WTC11 (cell line): ENCODE data around the gene MDGA2.

Experiments used
- NFYB ChIP-seq: sonication (generic); formaldehyde crosslinking; conservative IDR thresholded peaks from 2 replicates; pipeline ENCODE4 v1.8.0; 2022; ENCODE audit warnings: low read depth, missing genetic modification reagents
- SMAD4 ChIP-seq: sonication (generic); formaldehyde crosslinking; IDR thresholded peaks from 2 replicates; pipeline ENCODE4 v1.8.0; 2022; ENCODE audit warnings: mild to moderate bottlenecking, missing genetic modification reagents
- TCF7 ChIP-seq: sonication (generic); formaldehyde crosslinking; IDR thresholded peaks from 2 replicates; pipeline ENCODE4 v1.8.0; 2022; ENCODE audit warnings: mild to moderate bottlenecking, low read depth, missing genetic modification reagents, moderate library complexity
- ZNF263 ChIP-seq: sonication (generic); formaldehyde crosslinking; IDR thresholded peaks from 2 replicates; pipeline ENCODE4 v1.8.1; 2022; ENCODE audit warnings: low read depth, mild to moderate bottlenecking, moderate library complexity, missing genetic modification reagents
- TF ChIP-seq, protein P1 (sequence below): fragments of 200-600 bp; IDR thresholded peaks from 2 replicates; pipeline ENCODE4 v1.8.0; 2022; ENCODE audit warnings: antibody characterized with exemption
- TF ChIP-seq, protein P2 (sequence below): sonication (generic); formaldehyde crosslinking; conservative IDR thresholded peaks from 2 replicates; pipeline ENCODE4 v1.8.1; 2022; ENCODE audit warnings: mild to moderate bottlenecking, missing genetic modification reagents
- TF ChIP-seq, protein P3 (sequence below): sonication (generic); formaldehyde crosslinking; IDR thresholded peaks from 2 replicates; pipeline ENCODE4 v1.8.1; 2023; ENCODE audit warnings: mild to moderate bottlenecking, missing genetic modification reagents
- TF ChIP-seq, protein P4 (sequence below): sonication (generic); formaldehyde crosslinking; IDR thresholded peaks from 2 replicates; pipeline ENCODE4 v1.8.1; 2023; ENCODE audit warnings: mild to moderate bottlenecking, missing genetic modification reagents, moderate library complexity
- TF ChIP-seq, protein P5 (sequence below): sonication (generic); formaldehyde crosslinking; IDR thresholded peaks from 2 replicates; pipeline ENCODE4 v1.8.1; 2022; ENCODE audit warnings: mild to moderate bottlenecking, missing genetic modification reagents, moderate library complexity, borderline replicate concordance
- TF ChIP-seq, protein P6 (sequence below): sonication (generic); formaldehyde crosslinking; conservative IDR thresholded peaks from 2 replicates; pipeline ENCODE4 v1.8.1; 2023; ENCODE audit warnings: mild to moderate bottlenecking, low read depth, missing genetic modification reagents, moderate library complexity
- TF ChIP-seq, protein P7 (sequence below): sonication (generic); formaldehyde crosslinking; IDR thresholded peaks from 2 replicates; pipeline ENCODE4 v1.8.1; 2023; ENCODE audit warnings: mild to moderate bottlenecking, missing genetic modification reagents
- TF ChIP-seq, protein P8 (sequence below): sonication (generic); formaldehyde crosslinking; IDR thresholded peaks from 2 replicates; pipeline ENCODE4 v1.8.0; 2023; ENCODE audit warnings: missing genetic modification reagents, mild to moderate bottlenecking, borderline replicate concordance

DNA sequence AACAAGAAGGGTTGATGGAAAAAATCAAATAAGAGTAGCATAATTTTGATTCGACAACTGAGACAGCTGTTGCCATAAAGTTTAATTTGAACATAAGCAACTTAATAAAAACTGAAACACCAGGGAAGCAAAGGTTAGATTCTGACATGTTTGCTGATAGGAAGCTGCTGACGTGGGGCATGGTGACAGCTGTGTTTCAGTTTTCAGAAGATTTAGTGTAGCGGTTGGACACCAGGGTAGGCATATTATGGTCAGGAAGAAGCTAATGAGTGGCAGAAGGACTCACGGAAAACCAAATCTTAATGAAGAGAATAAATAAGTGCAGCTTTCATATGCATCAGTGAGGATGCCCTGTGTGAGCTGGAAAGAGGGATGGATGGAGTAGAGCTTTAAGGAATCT is 687.1 kb downstream of the MDGA2 start:
- TF ChIP-seq TCF7 (CRISPR knock-in tag) (no peak), ZNF263 (CRISPR knock-in tag) (no peak), SMAD4 (no peak), NFYB (CRISPR knock-in tag) (no peak)
- TF ChIP-seq, protein P1, sequence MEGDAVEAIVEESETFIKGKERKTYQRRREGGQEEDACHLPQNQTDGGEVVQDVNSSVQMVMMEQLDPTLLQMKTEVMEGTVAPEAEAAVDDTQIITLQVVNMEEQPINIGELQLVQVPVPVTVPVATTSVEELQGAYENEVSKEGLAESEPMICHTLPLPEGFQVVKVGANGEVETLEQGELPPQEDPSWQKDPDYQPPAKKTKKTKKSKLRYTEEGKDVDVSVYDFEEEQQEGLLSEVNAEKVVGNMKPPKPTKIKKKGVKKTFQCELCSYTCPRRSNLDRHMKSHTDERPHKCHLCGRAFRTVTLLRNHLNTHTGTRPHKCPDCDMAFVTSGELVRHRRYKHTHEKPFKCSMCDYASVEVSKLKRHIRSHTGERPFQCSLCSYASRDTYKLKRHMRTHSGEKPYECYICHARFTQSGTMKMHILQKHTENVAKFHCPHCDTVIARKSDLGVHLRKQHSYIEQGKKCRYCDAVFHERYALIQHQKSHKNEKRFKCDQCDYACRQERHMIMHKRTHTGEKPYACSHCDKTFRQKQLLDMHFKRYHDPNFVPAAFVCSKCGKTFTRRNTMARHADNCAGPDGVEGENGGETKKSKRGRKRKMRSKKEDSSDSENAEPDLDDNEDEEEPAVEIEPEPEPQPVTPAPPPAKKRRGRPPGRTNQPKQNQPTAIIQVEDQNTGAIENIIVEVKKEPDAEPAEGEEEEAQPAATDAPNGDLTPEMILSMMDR = no peak
- TF ChIP-seq, protein P2, sequence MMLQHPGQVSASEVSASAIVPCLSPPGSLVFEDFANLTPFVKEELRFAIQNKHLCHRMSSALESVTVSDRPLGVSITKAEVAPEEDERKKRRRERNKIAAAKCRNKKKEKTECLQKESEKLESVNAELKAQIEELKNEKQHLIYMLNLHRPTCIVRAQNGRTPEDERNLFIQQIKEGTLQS = no peak
- TF ChIP-seq, protein P3, sequence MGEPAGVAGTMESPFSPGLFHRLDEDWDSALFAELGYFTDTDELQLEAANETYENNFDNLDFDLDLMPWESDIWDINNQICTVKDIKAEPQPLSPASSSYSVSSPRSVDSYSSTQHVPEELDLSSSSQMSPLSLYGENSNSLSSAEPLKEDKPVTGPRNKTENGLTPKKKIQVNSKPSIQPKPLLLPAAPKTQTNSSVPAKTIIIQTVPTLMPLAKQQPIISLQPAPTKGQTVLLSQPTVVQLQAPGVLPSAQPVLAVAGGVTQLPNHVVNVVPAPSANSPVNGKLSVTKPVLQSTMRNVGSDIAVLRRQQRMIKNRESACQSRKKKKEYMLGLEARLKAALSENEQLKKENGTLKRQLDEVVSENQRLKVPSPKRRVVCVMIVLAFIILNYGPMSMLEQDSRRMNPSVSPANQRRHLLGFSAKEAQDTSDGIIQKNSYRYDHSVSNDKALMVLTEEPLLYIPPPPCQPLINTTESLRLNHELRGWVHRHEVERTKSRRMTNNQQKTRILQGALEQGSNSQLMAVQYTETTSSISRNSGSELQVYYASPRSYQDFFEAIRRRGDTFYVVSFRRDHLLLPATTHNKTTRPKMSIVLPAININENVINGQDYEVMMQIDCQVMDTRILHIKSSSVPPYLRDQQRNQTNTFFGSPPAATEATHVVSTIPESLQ (CRISPR knock-in tag) = no peak
- TF ChIP-seq, protein P4, sequence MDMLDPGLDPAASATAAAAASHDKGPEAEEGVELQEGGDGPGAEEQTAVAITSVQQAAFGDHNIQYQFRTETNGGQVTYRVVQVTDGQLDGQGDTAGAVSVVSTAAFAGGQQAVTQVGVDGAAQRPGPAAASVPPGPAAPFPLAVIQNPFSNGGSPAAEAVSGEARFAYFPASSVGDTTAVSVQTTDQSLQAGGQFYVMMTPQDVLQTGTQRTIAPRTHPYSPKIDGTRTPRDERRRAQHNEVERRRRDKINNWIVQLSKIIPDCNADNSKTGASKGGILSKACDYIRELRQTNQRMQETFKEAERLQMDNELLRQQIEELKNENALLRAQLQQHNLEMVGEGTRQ (CRISPR knock-in tag) = no peak
- TF ChIP-seq, protein P5, sequence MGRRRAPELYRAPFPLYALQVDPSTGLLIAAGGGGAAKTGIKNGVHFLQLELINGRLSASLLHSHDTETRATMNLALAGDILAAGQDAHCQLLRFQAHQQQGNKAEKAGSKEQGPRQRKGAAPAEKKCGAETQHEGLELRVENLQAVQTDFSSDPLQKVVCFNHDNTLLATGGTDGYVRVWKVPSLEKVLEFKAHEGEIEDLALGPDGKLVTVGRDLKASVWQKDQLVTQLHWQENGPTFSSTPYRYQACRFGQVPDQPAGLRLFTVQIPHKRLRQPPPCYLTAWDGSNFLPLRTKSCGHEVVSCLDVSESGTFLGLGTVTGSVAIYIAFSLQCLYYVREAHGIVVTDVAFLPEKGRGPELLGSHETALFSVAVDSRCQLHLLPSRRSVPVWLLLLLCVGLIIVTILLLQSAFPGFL (CRISPR knock-in tag) = no peak
- TF ChIP-seq, protein P6, sequence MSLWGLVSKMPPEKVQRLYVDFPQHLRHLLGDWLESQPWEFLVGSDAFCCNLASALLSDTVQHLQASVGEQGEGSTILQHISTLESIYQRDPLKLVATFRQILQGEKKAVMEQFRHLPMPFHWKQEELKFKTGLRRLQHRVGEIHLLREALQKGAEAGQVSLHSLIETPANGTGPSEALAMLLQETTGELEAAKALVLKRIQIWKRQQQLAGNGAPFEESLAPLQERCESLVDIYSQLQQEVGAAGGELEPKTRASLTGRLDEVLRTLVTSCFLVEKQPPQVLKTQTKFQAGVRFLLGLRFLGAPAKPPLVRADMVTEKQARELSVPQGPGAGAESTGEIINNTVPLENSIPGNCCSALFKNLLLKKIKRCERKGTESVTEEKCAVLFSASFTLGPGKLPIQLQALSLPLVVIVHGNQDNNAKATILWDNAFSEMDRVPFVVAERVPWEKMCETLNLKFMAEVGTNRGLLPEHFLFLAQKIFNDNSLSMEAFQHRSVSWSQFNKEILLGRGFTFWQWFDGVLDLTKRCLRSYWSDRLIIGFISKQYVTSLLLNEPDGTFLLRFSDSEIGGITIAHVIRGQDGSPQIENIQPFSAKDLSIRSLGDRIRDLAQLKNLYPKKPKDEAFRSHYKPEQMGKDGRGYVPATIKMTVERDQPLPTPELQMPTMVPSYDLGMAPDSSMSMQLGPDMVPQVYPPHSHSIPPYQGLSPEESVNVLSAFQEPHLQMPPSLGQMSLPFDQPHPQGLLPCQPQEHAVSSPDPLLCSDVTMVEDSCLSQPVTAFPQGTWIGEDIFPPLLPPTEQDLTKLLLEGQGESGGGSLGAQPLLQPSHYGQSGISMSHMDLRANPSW (CRISPR knock-in tag) = no peak
- TF ChIP-seq, protein P7, sequence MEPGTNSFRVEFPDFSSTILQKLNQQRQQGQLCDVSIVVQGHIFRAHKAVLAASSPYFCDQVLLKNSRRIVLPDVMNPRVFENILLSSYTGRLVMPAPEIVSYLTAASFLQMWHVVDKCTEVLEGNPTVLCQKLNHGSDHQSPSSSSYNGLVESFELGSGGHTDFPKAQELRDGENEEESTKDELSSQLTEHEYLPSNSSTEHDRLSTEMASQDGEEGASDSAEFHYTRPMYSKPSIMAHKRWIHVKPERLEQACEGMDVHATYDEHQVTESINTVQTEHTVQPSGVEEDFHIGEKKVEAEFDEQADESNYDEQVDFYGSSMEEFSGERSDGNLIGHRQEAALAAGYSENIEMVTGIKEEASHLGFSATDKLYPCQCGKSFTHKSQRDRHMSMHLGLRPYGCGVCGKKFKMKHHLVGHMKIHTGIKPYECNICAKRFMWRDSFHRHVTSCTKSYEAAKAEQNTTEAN (CRISPR knock-in tag) = no peak
- TF ChIP-seq, protein P8, sequence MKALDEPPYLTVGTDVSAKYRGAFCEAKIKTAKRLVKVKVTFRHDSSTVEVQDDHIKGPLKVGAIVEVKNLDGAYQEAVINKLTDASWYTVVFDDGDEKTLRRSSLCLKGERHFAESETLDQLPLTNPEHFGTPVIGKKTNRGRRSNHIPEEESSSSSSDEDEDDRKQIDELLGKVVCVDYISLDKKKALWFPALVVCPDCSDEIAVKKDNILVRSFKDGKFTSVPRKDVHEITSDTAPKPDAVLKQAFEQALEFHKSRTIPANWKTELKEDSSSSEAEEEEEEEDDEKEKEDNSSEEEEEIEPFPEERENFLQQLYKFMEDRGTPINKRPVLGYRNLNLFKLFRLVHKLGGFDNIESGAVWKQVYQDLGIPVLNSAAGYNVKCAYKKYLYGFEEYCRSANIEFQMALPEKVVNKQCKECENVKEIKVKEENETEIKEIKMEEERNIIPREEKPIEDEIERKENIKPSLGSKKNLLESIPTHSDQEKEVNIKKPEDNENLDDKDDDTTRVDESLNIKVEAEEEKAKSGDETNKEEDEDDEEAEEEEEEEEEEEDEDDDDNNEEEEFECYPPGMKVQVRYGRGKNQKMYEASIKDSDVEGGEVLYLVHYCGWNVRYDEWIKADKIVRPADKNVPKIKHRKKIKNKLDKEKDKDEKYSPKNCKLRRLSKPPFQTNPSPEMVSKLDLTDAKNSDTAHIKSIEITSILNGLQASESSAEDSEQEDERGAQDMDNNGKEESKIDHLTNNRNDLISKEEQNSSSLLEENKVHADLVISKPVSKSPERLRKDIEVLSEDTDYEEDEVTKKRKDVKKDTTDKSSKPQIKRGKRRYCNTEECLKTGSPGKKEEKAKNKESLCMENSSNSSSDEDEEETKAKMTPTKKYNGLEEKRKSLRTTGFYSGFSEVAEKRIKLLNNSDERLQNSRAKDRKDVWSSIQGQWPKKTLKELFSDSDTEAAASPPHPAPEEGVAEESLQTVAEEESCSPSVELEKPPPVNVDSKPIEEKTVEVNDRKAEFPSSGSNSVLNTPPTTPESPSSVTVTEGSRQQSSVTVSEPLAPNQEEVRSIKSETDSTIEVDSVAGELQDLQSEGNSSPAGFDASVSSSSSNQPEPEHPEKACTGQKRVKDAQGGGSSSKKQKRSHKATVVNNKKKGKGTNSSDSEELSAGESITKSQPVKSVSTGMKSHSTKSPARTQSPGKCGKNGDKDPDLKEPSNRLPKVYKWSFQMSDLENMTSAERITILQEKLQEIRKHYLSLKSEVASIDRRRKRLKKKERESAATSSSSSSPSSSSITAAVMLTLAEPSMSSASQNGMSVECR (CRISPR knock-in tag) = no peak
